OCI-LY3 (cell line): Measurements from ENCODE around the gene SLC9C1.

ENCODE experiments used
- H2AFZ ChIP-seq: fragments of 200-600, 300-600 bp; shearing (Covaris generic); 2 replicates; pipeline ENCODE4 v1.6.0; 2014; ENCODE audit warnings: antibody characterized with exemption, low read depth, low read length
- H3K27ac ChIP-seq: fragments of 200-600, 300-600 bp; sonication (generic); 2 replicates; pipeline ENCODE4 v1.5.1; 2014; ENCODE audit warnings: mild to moderate bottlenecking, low read length, moderate library complexity, mixed read lengths
- H3K27me3 ChIP-seq: fragments of 200-600, 300-600 bp; sonication (generic); 2 replicates; pipeline ENCODE4 v1.6.1; 2014; ENCODE audit warnings: low read depth, low read length, mixed read lengths
- H3K36me3 ChIP-seq: fragments of 200-600, 300-600 bp; sonication (generic); replicated peaks from 2 replicates; pipeline ENCODE3; 2014; ENCODE audit warnings: low read depth, low read length, mixed read lengths
- H3K4me1 ChIP-seq: fragments of 300-600, 200-600 bp; sonication (generic); 2 replicates; pipeline ENCODE4 v1.6.1; 2014; ENCODE audit warnings: low read length, mixed read lengths
- H3K4me2 ChIP-seq: fragments of 200-600, 300-600 bp; sonication (generic); 2 replicates; pipeline ENCODE4 v1.6.1; 2014; ENCODE audit warnings: low read length, mixed read lengths
- H3K4me3 ChIP-seq: fragments of 300-600, 200-600 bp; sonication (generic); 2 replicates; pipeline ENCODE4 v1.5.1; 2014; ENCODE audit warnings: antibody characterized with exemption, mild to moderate bottlenecking, low read length, moderate library complexity
- H3K79me2 ChIP-seq: fragments of 300-600, 200-600 bp; shearing (Covaris generic); 2 replicates; pipeline ENCODE4 v1.6.1; 2014; ENCODE audit warnings: mild to moderate bottlenecking, low read length, mixed read lengths
- H3K9ac ChIP-seq: fragments of 300-600, 200-600 bp; shearing (Covaris generic); 2 replicates; pipeline ENCODE4 v1.6.0; 2014; ENCODE audit warnings: mild to moderate bottlenecking, low read length, moderate library complexity
- H3K9me3 ChIP-seq: fragments of 200-600, 300-600 bp; shearing (Covaris generic); 2 replicates; pipeline ENCODE4 v1.6.1; 2014; ENCODE audit warnings: low read length, mixed read lengths; ENCODE audit not compliant: insufficient read depth
- H4K20me1 ChIP-seq: fragments of 200-600, 300-600 bp; sonication (generic); 2 replicates; pipeline ENCODE4 v1.6.1; 2016; ENCODE audit warnings: low read length, mixed read lengths; ENCODE audit not compliant: insufficient read depth
- CTCF ChIP-seq: fragments of 200-600, 300-600 bp; sonication (generic); IDR thresholded peaks from 2 replicates; pipeline ENCODE4 v1.5.1; 2014; ENCODE audit warnings: antibody characterized with exemption, low read length, low read depth
- EZH2phosphoT487 ChIP-seq: fragments of 200-600 bp; shearing (Covaris generic); IDR thresholded peaks from 2 replicates; pipeline ENCODE4 v1.6.1; 2018; ENCODE audit warnings: antibody characterized with exemption, mixed run types, low read depth

Gene SLC9C1

GRCh38 chr3:112293368-112294321 is at the start of gene SLC9C1:
Gene SLC9C1, minus strand, starts transcription at chr3:112294216. Its CDS starts 7,425 bp downstream, at chr3:112286791.
- Histone ChIP-seq H2AFZ (peak within 1 kb of the TSS; percentile 97), H3K27ac (no peak within 1 kb of the TSS), H3K79me2 (no peaks in the 10 kb centered on the region), H3K4me2 (peak within 1 kb of the TSS; percentile 92), H3K9ac (peak within 1 kb of the TSS; percentile 54), H3K4me3 (peak within 1 kb of the TSS; percentile 75), H3K27me3 (no peaks in the 10 kb centered on the region), H3K36me3 (no peaks in the 10 kb centered on the region), H3K4me1 (peaks cover 17% of the 10 kb centered on the region), H3K9me3 (no peaks in the 10 kb centered on the region), H4K20me1 (no peaks in the 10 kb centered on the region)
- TF ChIP-seq CTCF = peak; percentile 82
- TF ChIP-seq EZH2phosphoT487 = no peak

- no peaks in the 10 kb centered on the region for H3K9me3 ChIP-seq
- no peak overlapping the region for H3K9ac ChIP-seq
- H3K4me2 ChIP-seq = no peak overlapping the region
- H4K20me1 ChIP-seq = no peaks in the 10 kb centered on the region
- H3K27me3 ChIP-seq = peaks cover 2% of the 10 kb centered on the region; the same call in 1 of the 2 replicates
- no peaks in the 10 kb centered on the region for H3K79me2 ChIP-seq
- no peak for TF ChIP-seq CTCF
- TF ChIP-seq EZH2phosphoT487 = no peak
- no peak overlapping the region for H3K4me3 ChIP-seq
- H3K36me3 ChIP-seq = no peaks in the 10 kb centered on the region
- H3K4me1 ChIP-seq = peaks cover under 1% of the 10 kb centered on the region; the same call in 1 of the 2 replicates
- no peak overlapping the region for H3K27ac ChIP-seq
- no peak overlapping the region for H2AFZ ChIP-seq
Measured at GRCh38 chr3:112341386-112341785, 47.4 kb upstream of the SLC9C1 start.

- Histone ChIP-seq H3K36me3 (no peaks in the 10 kb centered on the region), H3K79me2 (no peaks in the 10 kb centered on the region), H3K4me1 (no peaks in the 10 kb centered on the region)
Measured at GRCh38 chr3:112339609-112340008, 45.6 kb upstream of the SLC9C1 start.

More at GRCh38 chr3:112339609-112340008, 45.6 kb upstream of the SLC9C1 start:
- Histone ChIP-seq H3K4me3 (no peak overlapping the region), H3K4me2 (no peak overlapping the region), H2AFZ (no peak overlapping the region), H3K9ac (no peak overlapping the region), H3K27ac (no peak overlapping the region), H3K27me3 (peaks cover 2% of the 10 kb centered on the region; the same call in 1 of the 2 replicates), H4K20me1 (no peaks in the 10 kb centered on the region), H3K9me3 (no peaks in the 10 kb centered on the region)
- no peak for TF ChIP-seq EZH2phosphoT487
- no peak for TF ChIP-seq CTCF
